Ascending aorta (tissue), 2 donors: Measurements from ENCODE around the gene TEP1. TPM values are rescaled to one million over a fixed set of nuclear protein-coding genes. Genes with fewer than 3 reads are reported as not detected.
"Not testable (repeated sequence)": the region's sequence is repeated elsewhere in the genome, so short reads cannot be mapped to it uniquely, and the experiment has no call there.

Experiments
- DNase-seq, 2 donors: peaks; one replicate each; pipeline ENCODE4 v3.0.0-alpha.2; 2019; ENCODE audit warnings: low spot score in 2 of 2
- H3K27ac ChIP-seq, 2 donors: fragments of 200-600 bp; sonication (generic); one replicate each; pipeline ENCODE4 v1.5.1; 2016 to 2017; ENCODE audit warnings: mild to moderate bottlenecking in 1 of 2
- H3K27me3 ChIP-seq: fragments of 200-600 bp; sonication (generic); one replicate; pipeline ENCODE4 v1.5.1; 2017
- H3K36me3 ChIP-seq, 2 donors: fragments of 200-600 bp; sonication (generic); one replicate each; pipeline ENCODE4 v1.5.1; 2016
- H3K4me1 ChIP-seq, 2 donors: fragments of 200-600 bp; sonication (generic); one replicate each; pipeline ENCODE4 v1.5.1; 2016 to 2017; ENCODE audit warnings: mild to moderate bottlenecking in 1 of 2
- H3K4me3 ChIP-seq, 2 donors: fragments of 200-600 bp; sonication (generic); one replicate each; pipeline ENCODE4 v1.5.1; 2016 to 2017; ENCODE audit warnings: mild to moderate bottlenecking in 1 of 2
- H3K9me3 ChIP-seq, 2 donors: fragments of 200-600 bp; sonication (generic); one replicate each; pipeline ENCODE4 v1.5.1; 2016
- CTCF ChIP-seq, 3 experiments: fragments of 200-600 bp in 2 of 3; fragments of 450-650 bp in 1 of 3; sonication (generic) in 2 of 3; IDR thresholded peaks; one replicate each; pipeline ENCODE4 v1.5.1; 2016 to 2019; ENCODE audit warnings: antibody characterized with exemption in 3 of 3, mild to moderate bottlenecking in 1 of 3, moderate library complexity in 1 of 3
- intact Hi-C: fragments of 100-400 bp; cut with DNase I; formaldehyde crosslinking; loops from one replicate; pipeline ENCODE4 v1.15.1; 2023
- total RNA-seq: library from RNA; depleted of rRNA; stranded (reverse); fragments of >200 nt; gene quantifications from one replicate; pipeline ENCODE4 v1.1.0, GENCODE V29; 2016

Gene TEP1
- total RNA-seq, 1 donor from 2014 or later, result 43.7 TPM

- Histone ChIP-seq H3K27ac (peak overlapping the region; percentile 87 to 89), H3K4me1 (peaks cover 4 to 9% of the 10 kb centered on the region in 2 donors), H3K27me3 (no peaks in the 10 kb centered on the region), H3K9me3 (no peaks in the 10 kb centered on the region), H3K4me3 (peak overlapping the region; percentile 60 to 77), H3K36me3 (peaks cover 6 to 30% of the 10 kb centered on the region in 2 donors)
- intact Hi-C loops, result loop anchor here (1.0 to 5.0 kb wide), 8 partner anchors 11 to 1133 kb away; partner anchors contain the start of genes CCNB1IP1, HNRNPC, PNP and RAB2B
- TF ChIP-seq CTCF (IDR thresholded peaks at IDR 0.05), result no peak
- DNase-seq, result no peak
Observed at GRCh38 chr14:20343862-20344220, 69.5 kb downstream of the TEP1 start.

- no peaks in the 10 kb centered on the region for H3K27me3 ChIP-seq
- peak; percentile 90 to 99 for DNase-seq
- H3K4me1 ChIP-seq, result peaks cover 4 to 9% of the 10 kb centered on the region in 2 donors
- TF ChIP-seq CTCF (IDR thresholded peaks at IDR 0.05), result no peak
- H3K4me3 ChIP-seq, result peak within 1 kb of the TSS; percentile 60 to 77
- intact Hi-C loops, result loop anchor here (1.0 to 5.0 kb wide), 8 partner anchors 10 to 1134 kb away; partner anchors contain the start of genes CCNB1IP1, HNRNPC, PNP and RAB2B
- H3K9me3 ChIP-seq, result no peaks in the 10 kb centered on the region
- peak within 1 kb of the TSS; percentile 87 to 89 for H3K27ac ChIP-seq
- peaks cover 6 to 25% of the 10 kb centered on the region in 2 donors for H3K36me3 ChIP-seq
Observed at GRCh38 chr14:20343092-20343861, 70.0 kb downstream of the TEP1 start, which contains the start of gene PARP2. Gene PARP2, plus strand, starts transcription at chr14:20343635. Its CDS starts 7 bp downstream, at chr14:20343642.

- intact Hi-C loops, result loop anchor here (2.0 to 5.0 kb wide), 4 partner anchors 15 to 1135 kb away; partner anchors contain the start of genes RAB2B, TOX4 and ZNF219
- no peaks in the 10 kb centered on the region for H3K9me3 ChIP-seq
- peak overlapping the region; percentile 60 to 77 for H3K4me3 ChIP-seq
- peaks cover 4 to 9% of the 10 kb centered on the region in 2 donors for H3K4me1 ChIP-seq
- no peaks in the 10 kb centered on the region for H3K27me3 ChIP-seq
- peaks cover 0 to 13% of the 10 kb centered on the region in 2 donors for H3K36me3 ChIP-seq
- no peak for TF ChIP-seq CTCF (IDR thresholded peaks at IDR 0.05)
- DNase-seq, result no peak
- H3K27ac ChIP-seq, result peak overlapping the region; percentile 87 to 89
Observed at GRCh38 chr14:20341646-20342045, 71.7 kb downstream of the TEP1 start.

- not testable (repeated sequence) for H3K27ac ChIP-seq, DNase-seq
- intact Hi-C loops, result loop anchor here (5.0 kb wide), 1 partner anchor 756 kb away; the partner anchor contains the start of gene ZNF219
Observed at GRCh38 chr14:20341032-20341431, 72.3 kb downstream of the TEP1 start.

GRCh38 chr14:20334017-20334416, 79.3 kb downstream of the TEP1 start:
- H3K4me3 ChIP-seq, result no peak overlapping the region
- H3K27me3 ChIP-seq, result no peaks in the 10 kb centered on the region
- H3K9me3 ChIP-seq, result no peaks in the 10 kb centered on the region
- intact Hi-C loops, result loop anchor here (5.0 kb wide), 1 partner anchor 653 kb away; the partner anchor contains the start of gene METTL17
- H3K36me3 ChIP-seq, result peaks cover 0 to 6% of the 10 kb centered on the region in 2 donors
- no peak for TF ChIP-seq CTCF (IDR thresholded peaks at IDR 0.05)
- DNase-seq, result no peak
- H3K4me1 ChIP-seq, result peaks cover 0 to 11% of the 10 kb centered on the region in 2 donors
- H3K27ac ChIP-seq, result peak overlapping the region; percentile 87 to 94

More at GRCh38 chr14:20341032-20341431, 72.3 kb downstream of the TEP1 start:
- not testable (repeated sequence) for H3K9me3 ChIP-seq, H3K4me1 ChIP-seq, H3K27me3 ChIP-seq, H3K4me3 ChIP-seq, H3K36me3 ChIP-seq

GRCh38 chr14:20333494-20333841, 79.8 kb downstream of the TEP1 start:
- Histone ChIP-seq H3K36me3 (peaks cover 0 to 12% of the 10 kb centered on the region in 2 donors), H3K9me3 (no peaks in the 10 kb centered on the region), H3K27me3 (no peaks in the 10 kb centered on the region), H3K4me3 (peak overlapping the region; percentile 69 to 81), H3K4me1 (peaks cover 0 to 11% of the 10 kb centered on the region in 2 donors), H3K27ac (peak overlapping the region; percentile 87 to 94)
- DNase-seq, result no peak
- intact Hi-C loops, result loop anchor here (1.0 to 5.0 kb wide), 2 partner anchors 10 to 654 kb away; partner anchors contain the start of genes METTL17 and PARP2
- no peak for TF ChIP-seq CTCF (IDR thresholded peaks at IDR 0.05)
